OCI-LY3 (cell line): Measurements from ENCODE around the gene HNRNPLL.

Experiments used
- CTCF ChIP-seq: fragments of 200-600, 300-600 bp; sonication (generic); IDR thresholded peaks from 2 replicates; pipeline ENCODE4 v1.5.1; 2014; ENCODE audit warnings: antibody characterized with exemption, low read length, low read depth
- EZH2phosphoT487 ChIP-seq: fragments of 200-600 bp; shearing (Covaris generic); IDR thresholded peaks from 2 replicates; pipeline ENCODE4 v1.6.1; 2018; ENCODE audit warnings: antibody characterized with exemption, mixed run types, low read depth

GRCh38 chr2:38574278-38574677, 28.4 kb downstream of the HNRNPLL start:
- TF ChIP-seq CTCF (no peak), EZH2phosphoT487 (no peak)
